HG02623 (cell line): ENCODE measurements around the gene LIMK2.
"Not testable (repeated sequence)": the region's sequence is repeated elsewhere in the genome, so short reads cannot be mapped to it uniquely, and the experiment has no call there.

Experiments
- ATAC-seq: cut with Tn5 transposase; IDR thresholded peaks from one replicate; pipeline ENCODE4 v1.9.1; 2021; ENCODE audit warnings: moderate library complexity; ENCODE audit not compliant: unreplicated experiment

Gene LIMK2

DNA sequence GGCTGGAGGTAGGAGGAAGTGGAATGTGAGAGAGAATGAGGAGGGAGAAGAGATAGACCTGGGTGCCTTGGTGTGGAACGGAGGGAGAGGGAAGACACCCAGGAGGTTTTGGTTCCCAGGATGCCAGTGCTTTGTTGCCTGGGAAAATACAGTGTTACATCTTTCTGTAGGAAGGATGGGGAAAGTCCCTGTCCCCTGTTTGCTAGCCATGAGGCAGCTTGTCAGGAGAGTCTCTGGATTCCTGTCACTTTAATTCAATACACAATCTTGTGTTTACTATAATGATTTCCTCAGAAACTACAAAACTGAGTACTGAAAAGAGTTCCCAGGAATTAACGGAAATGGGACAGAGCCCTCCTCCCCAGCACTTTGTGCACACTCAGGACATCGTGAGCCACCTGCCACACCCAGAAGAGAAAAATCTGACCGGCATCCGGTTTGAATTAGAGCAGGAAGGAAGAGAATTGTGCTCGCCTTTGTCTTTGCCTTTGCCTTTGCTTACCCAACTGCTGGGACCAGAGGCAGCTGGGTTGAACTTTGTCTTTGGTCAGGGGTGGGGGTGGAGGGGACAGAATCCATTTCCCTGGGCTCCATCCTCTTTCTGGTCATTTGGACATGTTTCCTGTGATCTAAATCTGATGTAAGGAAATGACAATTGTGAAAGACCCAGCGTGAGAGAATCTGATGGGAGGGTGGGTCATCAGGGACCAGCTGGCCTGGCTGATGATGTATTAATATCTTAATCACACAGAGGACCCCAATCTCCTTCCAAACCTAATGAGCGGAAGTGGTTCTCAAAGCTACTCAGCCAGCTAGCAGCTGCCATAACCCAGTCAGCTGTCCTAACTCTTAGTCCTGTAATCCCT, 1.3 kb upstream of the LIMK2 start:
- ATAC-seq, result no peak

- no peak for ATAC-seq
Measured at GRCh38 chr22:31211482-31211861, 626 bp upstream of the LIMK2 start.

DNA sequence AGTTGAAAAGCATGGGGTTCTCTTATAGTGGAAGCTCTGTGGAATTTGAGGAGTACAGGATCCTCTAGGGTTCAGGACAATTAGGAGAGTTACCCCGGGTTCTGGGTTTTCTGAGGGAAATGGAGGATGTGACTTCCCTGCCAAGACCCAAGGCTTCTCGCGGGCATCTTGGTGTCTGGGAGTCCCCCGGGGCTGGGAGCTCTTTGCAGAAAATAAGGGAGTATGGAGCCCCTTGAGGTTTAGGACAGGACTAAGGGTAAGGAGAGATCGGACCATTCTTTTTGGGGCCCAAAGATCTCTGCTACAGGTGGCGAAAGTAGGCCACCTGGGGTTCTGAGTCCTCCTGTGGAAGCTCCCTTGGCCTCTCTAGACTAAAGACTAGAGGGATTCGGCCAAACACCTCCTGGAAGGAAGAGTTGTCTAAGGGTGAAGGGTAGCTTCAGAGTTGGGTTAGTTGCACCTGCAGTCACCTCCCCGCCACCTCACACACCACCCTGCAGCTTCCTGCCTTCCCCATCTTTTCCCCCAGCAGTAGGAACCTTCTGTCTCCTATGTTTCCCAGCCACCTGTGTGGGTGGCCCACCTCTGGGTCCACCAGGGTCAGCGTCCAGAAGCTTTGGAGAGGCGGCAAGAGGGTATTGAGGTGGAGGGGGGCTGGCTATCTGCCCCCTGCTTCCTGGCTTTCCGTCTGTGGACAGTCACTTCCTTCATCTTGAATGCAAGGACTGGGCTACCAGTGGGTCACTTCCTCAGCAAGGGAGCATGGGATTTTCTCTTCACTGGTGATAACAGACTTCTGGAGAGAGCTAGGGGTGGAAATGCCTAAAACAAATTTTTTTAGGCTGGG, 908 bp downstream of the LIMK2 start:
- ATAC-seq, result no peak

DNA sequence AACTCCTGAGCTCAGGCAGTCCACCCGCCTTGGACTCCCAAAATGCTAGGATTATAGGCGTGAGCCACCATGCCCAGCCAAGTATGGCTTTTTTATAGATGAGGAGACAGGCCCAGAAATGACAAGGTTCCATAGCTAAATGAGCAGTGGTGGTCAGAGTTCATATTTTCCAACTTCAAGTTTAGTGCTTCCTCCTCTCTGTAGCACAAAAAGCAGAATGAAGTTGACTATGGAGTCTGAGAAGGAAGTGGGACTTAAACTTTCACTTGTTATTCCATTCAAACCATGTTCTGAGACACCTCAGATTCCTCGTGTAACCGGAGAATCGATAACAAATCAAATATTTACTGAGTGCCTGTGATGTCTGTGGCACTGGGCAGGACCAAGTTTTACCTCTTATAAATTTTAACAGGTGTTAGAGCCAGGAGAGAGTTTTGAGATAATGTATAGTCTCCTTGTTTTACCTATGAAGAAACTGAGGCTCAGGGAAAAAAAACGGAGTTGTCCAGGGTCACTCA, 3.0 kb downstream of the LIMK2 start:
- ATAC-seq, result no peak

- ATAC-seq, result no peak
Measured at GRCh38 chr22:31218565-31219262, 6.6 kb downstream of the LIMK2 start.

- ATAC-seq, result no peak
Measured at GRCh38 chr22:31221084-31221483, 9.0 kb downstream of the LIMK2 start.

GRCh38 chr22:31222736-31223135, 10.6 kb downstream of the LIMK2 start:
- no peak for ATAC-seq

- ATAC-seq, result no peak
Measured at GRCh38 chr22:31223786-31224191, 11.7 kb downstream of the LIMK2 start.

GRCh38 chr22:31224691-31225090, 12.6 kb downstream of the LIMK2 start:
- not testable (repeated sequence) for ATAC-seq

DNA sequence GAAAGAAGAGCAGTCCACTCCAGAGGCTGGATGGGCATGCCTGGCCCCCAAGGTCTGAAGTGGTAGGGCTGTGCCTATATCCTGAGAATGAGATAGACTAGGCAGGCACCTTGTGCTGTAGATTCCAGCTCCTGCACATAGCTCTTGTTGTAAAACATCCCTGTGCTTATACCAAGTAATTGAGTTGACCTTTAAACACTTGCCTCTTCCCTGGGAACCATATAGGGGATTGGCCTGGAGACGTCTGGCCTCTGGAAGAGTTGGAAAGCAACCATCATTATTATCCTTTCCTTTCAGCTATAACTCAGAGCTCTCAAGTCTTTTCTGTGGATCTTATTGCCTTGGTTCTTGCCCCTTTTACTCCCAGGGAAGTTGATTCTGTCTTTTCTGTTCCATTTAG, 15.1 kb downstream of the LIMK2 start:
- no peak for ATAC-seq

DNA sequence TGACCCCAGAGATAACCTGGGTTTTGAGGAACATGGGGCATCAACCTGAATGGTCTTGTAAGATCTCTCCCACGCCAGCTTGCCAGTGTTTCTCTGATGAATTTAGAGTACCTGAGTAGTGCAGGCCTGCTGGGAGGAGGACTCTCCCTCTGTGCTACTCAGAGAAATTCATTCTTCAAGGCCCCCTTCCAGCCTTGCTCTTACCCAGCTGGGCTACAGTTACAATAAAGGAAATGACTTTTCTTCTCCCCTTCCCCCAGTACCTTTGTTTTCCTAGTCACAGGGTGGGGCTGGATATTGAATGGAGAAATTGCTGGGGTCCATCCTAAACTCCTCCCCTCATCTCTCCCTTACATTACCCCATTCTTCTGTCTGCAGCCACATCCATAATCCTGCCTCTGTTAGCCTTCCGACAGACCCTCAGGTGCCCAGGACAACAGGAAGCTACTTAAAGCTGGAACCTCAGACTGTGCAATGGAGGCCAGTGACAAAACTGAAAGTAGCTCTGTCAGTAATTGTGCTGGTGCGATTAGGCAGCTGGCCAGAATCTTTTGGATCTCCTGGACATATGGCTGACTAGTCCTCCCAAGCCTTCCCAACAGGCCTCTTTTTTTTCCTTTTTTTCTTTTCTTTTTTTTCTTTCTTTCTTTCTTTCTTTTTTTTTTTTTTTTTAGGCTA, 17.4 kb downstream of the LIMK2 start:
- ATAC-seq, result no peak

DNA sequence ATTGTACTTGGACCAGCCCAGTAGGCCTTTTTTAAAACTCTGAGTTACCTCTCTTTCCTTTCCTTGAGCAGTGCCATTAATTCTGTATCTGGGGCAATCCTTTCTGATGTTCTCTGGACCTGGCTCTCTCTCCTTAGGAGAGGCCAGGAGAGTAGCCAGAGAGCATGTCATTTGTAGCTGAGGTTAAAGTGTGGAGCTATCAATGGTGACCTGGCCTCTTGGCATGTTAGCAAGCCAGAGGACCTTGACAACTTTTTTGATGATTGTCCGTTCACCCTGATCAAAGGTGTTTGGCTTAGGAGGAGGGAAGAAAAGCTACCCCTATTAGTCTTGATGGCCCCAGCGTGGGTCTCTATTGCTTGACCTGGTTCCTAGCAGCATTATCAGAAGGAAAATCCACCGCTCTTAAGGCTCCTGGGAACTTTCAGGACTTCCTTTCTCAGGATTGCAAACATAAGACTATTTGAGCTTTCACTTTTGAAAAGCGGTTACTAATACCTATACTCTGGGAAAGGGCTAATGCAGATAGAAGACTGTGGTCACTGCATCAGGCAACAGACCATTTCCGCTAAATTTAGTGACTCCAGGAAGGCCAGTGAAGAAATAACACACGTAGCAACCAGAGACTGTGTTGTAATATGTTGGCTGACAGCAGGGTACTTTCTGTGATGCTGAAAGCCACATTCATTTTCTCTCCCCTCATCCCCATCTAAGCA, 18.2 kb downstream of the LIMK2 start:
- no peak for ATAC-seq

DNA sequence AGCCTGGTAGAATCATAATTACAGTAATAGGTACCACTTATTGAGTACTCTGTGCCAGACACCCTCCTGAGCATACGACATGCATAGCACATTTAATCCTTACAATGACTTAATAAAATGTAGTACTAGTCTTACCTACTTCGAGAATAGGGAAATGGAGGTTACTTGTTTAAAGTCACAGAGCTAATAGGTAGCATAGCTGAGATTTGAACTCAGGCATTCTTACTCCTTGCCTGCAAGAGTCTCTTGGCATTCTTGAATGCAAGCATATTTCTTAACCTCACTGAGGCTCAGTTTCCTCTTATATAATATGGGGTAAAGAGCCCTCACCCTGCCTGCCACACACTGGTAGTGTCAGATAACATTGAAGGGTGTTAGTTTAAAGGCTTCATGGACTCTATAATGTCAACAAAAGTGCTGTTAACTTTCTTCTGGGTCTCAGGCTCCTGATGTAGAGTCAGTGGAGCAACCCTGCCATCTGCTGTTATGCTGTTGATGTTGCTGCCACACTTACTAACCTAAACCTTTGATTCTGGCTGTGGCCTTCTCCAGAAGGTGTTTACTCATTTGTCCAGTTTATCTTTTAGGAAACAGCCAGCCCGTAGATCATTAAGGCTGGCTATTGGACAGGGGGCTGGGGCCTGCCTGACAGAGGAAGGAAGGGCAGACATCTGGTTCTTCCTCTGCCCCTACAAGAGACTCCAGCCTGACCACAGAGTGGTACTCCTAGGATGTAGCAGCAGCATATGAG, 18.9 kb downstream of the LIMK2 start:
- ATAC-seq, result no peak

DNA sequence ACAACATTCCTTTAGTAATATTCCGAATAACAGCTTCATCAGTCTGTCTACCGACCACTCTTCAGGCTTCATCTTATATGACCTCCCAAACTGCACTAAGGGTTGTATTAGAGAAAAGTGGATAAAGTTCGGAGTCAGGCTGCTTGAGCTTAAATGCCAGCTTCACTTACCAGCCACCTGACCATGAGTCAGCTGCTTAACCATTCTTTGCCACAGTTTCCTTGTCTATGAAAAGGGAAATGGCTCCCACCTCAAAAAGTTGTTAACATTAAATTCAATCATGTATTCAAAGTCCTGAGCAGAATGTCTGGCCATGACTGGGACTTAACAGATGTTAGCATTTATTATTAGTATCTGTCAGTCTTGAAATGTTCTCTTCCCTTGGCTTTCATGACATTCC, 20.9 kb downstream of the LIMK2 start:
- ATAC-seq, result no peak

GRCh38 chr22:31235081-31235480, 23.0 kb downstream of the LIMK2 start:
- ATAC-seq, result no peak

DNA sequence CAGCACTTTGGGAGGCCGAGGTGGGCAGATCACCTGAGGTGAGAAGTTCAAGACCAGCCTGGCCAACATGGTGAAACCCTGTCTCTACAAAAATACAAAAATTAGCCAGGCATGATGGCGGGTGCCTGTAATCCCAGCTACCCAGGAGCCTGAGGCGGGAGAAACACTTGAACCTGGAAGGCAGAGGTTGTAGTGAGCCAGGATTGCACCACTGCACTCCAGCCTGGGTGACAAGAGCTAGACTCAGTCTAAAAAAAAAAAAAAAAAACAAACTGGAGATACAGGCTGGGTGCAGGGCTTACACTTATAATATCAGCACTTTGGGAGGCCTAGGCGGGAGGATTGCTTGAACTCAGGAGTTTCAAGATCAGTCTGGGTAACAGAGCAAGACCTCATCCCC, 23.9 kb downstream of the LIMK2 start:
- ATAC-seq, result not testable (repeated sequence)

DNA sequence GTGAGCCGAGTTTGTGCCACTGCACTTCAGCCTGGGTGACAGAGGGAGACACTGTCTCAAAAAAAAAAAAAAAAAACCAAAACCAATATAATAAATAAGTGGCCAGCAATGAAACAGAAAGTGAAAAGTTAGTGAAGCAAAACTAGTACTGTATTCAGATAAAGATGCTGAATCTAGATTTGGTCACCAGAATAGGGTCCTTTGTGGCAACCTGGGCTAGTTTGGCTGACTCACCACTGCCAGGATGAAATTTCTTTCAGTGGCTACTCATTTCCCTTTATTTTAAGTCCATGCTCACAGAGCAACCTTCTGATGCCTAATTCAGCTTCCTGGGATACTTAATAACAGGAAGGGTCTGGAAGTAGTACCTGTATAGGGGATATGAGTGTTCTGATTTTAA, 26.0 kb downstream of the LIMK2 start:
- no peak for ATAC-seq

GRCh38 chr22:31239771-31240370, 27.8 kb downstream of the LIMK2 start:
- no peak for ATAC-seq

DNA sequence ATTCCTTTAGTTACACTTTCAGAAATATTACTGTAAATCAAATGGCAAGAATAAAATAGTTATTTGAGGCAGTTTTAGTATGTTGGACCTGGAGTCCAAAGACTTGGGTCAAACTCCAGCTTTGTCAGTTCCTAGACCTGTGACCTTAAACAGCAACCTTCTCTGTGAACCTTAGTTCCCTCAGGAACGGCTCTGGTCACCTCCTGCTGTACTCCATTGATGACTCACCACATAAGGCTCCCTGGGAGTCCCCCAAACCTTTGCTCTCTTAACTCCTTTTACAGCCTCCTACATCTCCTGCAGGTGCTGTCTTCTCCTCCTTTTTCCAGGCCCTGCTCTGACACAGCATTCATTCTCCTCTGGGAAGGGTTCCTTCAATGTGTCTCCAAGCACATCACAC, 29.1 kb downstream of the LIMK2 start:
- ATAC-seq, result no peak
